ENCODE results near the gene HOXB8.

The HOXB8 gene

DNA sequence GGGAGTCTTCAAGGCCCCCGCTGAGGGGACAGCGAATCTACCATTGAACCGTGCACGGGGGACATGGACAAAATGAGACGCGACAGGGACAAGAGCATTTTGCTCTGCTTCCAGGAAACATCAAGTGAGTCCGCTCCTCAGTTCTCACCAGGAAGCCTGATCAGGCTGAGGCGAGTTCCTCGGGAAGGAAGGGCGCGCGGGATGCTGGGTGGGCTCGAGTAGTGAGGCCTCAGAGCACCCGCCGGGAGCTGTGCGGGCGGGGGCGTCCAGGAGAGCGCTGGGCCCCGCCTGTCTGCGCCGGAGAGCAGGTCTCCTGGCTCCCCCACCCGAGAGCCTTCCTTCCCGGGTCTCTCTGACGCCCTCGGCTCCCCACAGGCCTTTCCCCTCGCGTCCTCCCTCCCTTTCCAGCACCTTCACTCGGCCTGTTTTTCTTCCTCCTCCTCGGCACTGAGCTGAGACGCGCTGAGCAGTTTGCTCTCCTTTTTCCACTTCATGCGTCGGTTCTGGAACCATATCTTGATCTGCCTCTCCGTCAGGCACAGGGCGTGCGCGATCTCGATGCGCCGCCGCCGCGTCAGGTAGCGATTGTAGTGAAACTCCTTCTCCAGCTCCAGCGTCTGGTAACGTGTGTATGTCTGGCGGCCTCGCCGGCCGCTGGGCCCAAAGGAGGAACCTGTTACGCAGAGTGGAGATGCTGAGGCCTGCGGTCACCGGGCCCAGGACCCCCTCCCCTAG lies 18.9 kb downstream of the HOXB8 start:
- ATAC-seq (peak; percentile 29), DNase-seq (peak; percentile 43)

DNA sequence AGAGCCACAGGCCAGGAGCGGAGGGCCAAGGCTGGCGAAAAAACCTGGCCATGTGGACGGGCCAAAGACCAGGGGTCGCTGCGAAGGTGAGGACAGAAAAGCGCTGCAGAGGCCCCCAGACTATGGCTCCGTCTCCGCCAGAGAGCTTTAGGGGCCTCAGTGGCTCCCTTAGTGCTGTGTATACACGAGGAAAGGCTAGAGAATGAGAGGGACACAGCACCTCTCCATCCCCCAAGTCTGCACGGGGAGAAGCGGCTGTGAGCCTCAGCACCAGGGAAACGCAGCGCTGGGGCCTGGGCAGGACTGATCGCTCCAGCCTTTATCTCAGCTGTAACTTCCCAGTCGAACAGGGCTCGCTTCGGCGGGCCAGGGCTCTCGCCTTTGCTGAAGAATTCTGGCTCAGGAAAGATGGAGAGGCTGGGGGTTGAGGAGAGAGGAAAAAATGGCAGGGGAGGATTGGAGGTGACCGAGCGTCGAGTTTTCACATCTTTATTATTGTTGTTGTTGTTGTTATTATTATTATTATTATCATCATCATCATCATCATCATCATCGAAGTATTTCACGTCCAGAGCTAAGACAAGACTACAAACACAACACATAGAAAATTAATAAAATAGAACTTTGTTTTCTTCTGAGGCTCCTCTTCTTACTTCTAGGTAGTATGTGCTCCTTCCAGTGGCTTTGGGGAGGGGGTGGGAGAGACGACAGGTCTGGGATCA lies 19.7 kb downstream of the HOXB8 start:
- ATAC-seq (no peak), DNase-seq (no peak)

DNA sequence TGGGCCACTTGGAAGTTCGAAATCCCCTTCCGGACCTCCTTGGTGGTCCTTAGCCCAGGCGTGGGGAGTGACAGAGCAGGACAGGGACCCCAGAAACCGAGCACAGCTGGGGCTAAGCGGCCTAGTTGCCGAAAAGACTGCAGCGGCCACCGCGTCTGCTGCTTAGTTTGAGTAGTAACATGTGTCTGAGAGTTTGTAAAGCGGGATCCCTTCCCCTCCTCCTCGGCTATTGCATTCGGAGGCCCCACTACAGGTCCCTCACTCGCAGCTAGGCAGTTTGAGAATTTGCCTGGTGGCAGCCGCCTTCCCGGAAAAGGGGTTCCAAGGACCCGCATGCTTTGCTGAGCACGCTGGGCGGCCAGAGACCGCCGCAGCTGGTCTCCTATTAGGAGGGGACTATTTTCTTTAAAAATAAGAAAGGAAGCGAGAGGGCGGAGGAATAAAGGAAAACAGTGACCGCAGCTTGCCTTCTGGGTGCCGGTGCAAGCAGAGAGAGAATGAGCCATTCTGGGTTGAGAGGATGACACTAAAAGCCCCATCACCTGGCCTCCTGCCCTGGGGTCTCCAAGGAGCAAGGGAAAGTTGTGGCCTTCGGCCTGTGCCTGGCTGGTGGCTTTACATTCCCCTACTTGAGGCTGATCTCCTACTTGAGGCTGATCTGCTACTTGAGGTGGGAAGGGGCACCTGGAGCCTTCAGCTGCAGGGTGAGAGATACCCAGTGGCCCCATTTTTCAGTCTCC lies 20.4 kb downstream of the HOXB8 start:
- DNase-seq (no peak), ATAC-seq (no peak)

DNA sequence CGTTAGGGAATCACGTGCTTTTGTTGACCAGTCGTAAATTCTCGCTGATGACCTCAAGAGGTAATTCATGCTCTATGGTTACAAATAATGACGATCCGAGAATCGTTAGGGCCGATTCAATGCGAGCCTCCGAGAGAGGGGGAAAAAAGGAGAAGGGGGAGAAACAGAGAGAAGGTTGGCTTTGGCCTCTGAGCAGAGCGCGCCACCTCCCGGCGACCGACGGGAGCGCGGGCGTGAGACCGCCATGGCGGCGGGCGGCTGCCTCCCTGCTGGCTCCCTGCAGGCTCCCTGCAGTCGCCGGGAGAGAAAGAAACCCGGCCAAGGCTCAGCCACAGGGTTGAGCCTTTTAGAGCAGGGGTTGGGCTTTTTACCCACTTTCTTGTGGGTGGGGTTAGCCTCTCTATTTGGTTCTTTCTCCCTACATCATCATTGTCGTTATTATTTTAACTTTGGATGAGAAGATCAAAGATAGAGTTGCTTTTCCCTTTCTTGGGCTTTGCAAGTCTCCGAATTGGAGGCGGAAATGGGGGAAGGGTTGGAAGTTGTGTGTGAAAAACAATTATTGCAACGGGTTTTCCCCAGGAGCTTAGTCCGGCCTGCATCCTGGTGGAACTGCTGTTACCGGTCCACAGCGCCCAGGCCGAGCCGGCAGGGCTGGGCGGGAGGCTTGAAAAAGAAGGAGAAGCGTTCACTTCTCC lies 21.1 kb downstream of the HOXB8 start:
- ATAC-seq (peak; percentile 56), DNase-seq (peak; percentile 90)

DNA sequence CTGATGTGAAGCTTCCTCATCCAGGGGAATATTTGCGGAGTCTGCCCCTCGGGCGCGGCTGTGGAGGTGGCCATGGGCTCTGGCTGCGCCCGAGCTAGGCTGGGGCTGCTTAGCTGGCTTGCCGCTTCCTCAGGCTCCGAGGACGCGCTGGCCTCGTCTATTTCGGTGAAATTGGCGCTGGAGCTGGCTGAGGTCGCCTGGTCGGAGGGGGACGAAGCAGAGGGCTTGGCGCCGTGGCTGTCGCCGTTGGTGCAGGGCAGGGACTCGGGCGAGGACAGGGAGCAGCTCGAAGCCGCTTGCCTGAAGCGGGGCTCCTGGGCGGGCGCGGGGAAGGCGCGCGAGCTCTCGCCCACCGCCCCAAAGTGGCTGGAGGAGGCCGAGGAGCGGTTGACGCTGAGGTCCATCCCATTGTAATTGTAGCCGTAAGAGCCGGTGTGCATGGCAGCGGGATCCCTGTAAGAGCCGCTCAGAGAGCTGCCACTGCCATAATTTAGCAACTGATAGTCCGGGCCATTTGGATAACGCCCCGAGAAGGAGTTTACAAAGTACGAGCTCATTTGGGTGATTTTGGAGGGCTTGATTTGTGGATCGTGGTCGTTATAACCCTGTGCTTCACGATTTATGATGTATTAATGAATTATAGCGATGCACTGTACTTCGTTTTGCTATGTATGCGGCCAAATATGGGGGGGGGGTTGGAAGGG lies 21.8 kb downstream of the HOXB8 start, which contains the start of gene HOXB5:
HOXB5 (minus strand) TSS at position 654 of the 704 bp plus-strand sequence; CDS start at position 557, 97 bp downstream.
- ATAC-seq, result no peak
- peak; percentile 41 for DNase-seq

DNA sequence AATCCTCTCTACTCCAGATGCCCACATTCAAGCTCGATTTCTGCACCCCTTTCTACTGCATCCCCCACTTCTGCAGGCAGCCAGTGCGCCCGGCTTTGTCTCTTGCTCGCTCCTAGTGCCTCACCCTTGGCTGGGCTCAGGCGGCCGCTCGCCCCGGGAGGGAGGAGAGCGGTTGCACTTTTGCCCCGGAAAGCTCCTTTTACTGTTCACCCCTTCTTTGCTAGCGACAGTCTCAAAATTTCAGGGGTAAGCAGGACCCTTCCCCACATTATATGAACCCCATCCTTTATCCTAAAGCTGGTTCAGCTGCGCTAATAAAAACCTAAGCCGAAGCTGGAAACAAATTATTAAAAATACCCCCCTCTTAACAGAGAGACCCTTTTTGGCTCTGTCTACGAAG lies 22.5 kb downstream of the HOXB8 start:
- no peak for ATAC-seq

DNA sequence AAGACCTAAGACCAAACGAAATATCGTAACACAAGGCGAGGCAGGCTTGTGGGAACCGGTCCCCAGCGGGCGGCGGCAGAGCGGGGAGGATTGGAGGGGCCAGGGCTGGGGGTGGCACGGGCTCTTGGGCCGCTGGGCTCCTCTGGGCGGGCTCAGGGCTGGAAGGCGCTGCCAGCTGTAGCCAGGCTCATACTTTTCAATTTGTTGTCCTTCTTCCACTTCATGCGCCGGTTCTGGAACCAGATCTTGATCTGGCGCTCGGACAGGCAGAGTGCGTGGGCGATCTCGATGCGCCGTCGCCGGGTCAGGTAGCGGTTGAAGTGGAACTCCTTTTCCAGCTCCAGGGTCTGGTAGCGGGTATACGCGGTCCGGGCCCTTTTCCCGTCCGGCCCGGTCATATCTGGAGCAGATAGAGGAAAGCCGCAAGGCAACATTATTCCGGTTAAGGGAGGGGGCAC lies 23.0 kb downstream of the HOXB8 start:
- no peak for ATAC-seq
- DNase-seq, result no peak

More for the DNA sequence above, 22.5 kb downstream of the HOXB8 start:
- DNase-seq, result no peak

DNA sequence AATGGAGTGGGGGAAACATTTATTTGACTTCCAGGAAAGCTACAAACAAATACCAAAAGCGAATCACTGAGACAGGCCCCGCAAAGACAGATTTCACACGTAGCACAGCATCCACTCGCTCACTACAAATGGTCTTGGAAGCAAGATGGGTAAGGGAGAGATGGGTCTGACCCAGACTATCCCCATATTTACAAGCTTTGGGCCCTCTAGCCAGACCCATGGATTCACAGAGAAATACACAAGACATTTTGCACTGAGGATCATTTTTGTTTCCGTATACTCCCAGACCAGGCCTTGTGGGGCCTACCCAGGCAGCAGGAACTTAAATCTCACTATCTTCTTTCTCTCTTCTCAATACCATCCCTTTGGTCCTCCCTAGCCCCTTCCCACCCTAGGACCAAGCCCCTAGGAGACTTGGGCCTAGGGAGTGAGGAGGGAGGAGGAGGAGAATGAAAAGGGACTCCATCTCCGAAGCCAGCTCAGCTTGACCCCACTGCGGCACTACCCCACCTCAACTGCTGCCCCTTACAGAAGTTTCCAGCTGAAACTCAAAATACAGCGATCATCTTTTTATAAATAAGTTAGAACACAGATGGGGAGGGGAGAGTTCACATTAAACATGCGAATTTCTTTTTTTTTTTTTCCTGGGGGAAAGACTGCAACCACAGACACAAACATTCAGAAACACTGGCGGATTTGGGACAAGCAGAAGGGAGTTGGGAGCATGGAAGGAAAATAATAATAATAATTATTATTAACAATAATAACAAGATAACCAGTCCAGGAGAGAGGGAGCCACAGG lies 23.6 kb downstream of the HOXB8 start:
- ATAC-seq (no peak), DNase-seq (no peak)

DNA sequence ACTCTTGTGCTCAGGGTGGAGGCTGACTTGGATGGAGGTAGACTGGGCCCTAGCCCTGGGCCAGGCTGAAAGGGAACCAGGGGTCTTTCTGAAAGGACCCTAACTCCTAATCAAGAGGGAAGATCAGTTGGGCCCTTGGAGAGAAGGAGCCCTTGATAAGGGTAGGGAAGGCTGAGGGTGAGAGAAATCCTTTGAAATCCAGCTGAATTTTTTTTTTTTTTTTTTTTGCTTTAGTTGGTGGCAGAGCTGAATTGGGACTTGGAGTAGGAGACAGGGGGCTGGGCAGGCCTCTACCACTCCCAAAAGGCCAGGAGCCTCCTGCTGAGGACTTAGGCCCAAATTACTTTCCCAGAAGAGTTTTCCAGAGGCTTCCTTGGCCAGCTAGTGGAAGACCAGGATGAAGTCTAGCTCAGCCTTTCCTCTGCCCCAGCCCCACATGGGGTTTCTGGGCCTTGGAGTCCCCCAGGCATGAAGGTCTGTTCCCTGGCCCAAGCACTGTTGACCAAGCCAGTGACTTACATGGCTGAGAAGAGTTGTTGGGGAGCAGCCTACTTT lies 24.4 kb downstream of the HOXB8 start:
- ATAC-seq (no peak), DNase-seq (no peak)

DNA sequence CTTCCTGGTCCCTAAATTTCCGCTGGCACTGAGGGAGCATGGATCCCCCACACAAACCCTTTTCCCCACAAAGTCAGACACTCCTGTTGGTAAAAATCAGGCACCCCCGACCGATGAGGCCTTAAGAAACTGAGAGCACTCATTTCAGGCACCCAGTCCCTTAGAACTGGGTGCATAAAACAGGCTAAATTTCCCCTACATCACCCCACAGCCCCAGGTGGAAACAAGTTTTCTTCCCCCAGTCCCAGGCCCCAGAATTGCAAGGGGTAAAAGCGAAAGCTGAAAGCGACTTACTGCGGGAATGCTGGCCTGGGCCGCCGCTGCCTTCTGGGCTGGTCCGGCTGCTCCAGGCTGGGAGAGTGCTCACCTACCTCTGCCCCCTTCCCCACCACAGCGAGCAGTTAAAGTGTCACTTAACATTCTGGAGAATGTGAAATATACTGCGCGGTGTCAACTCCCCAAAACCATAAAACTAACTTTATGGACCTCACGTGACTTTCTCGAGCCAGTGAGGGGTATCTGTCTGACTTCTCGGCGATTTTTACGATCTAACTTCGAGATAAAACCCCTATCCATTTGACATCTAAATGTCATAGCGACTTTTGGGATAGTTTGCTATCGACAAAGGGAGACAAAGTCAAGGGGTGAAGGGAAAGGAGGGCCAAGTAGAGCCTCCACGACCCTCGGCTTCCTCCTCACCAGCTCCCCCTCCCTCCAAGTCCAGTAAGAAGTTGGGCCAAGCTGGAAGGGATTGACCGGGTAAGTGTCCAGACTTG lies 25.1 kb downstream of the HOXB8 start, which contains the start of gene HOXB3:
HOXB3 (minus strand) TSS at position 411 of the 776 bp plus-strand sequence. CDS start 37,767 bp downstream, outside the sequence.
- no peak for DNase-seq
- no peak for ATAC-seq

DNA sequence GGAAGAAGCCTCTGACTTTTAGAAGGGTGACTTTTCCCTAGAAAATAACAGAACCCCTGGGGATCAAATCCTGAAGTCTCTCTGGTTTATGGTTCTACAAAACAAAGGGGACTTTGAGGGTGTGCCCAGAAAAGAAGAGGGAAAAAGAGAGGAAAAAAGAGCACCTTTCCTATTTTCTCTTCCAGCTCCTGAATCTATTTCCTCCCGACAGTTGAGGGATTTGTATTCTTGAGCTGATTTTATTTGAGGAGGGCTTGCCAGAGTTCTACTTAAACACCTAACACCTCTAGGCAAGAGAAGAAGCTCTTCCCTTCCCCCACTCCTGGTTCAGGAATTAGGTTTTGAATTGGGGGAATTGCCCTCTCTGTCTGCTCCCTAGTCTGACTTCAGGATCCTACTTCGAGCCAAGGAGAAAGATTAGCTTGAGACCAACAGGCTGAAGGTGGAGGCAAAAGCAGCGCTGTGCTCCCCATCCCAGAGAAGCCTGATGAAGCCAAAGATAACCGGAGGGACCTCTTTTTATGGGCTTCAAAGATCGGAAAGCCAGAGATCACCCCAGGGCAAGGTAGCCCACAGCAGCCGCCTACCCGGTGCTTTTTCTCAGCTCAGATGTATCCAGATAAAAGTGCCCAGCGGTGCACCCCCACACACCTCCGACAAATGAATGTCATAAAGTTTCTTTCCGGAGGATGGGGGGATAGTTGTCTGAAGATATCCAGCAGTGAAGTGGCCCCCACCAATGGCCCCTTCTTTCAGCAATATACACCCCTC lies 25.8 kb downstream of the HOXB8 start:
- no peak for ATAC-seq
- DNase-seq, result no peak

DNA sequence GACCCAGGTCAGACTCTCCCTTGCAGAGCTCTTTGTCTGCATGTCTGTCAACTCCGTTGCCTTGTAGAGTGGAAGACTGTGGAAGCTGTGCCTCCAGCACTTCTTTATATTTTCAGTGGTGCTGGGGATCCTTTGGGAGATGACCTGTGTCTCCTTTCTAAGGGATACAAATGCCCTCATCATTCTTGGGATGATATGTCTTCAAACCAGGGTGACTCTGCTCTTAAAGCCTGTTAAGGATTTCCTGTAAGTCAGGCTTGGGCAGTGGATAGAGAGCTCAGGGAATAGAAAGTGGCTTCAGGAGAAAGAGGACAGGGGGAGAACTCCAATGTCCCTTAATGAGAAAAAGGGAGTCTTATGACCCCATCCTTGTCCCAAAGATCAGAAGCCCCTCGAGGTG lies 26.6 kb downstream of the HOXB8 start:
- no peak for ATAC-seq
- DNase-seq, result no peak

DNA sequence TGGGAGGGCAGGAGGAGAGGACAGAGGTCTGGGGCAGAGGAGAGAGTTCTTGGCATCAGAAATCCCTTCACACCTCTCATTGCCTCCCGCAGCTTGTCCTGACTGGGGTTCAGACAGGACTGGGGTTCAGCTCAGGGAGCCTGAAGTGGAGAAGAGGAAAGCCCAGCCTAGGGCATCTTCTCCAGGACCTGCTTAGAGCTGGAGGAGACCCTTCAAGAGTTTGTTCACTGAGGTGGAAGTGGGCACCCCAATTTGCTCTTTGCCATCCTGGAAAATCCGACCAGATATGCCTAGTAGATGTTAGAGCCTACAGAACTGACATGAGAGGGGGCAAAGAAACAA lies 27.0 kb downstream of the HOXB8 start:
- no peak for ATAC-seq

DNA sequence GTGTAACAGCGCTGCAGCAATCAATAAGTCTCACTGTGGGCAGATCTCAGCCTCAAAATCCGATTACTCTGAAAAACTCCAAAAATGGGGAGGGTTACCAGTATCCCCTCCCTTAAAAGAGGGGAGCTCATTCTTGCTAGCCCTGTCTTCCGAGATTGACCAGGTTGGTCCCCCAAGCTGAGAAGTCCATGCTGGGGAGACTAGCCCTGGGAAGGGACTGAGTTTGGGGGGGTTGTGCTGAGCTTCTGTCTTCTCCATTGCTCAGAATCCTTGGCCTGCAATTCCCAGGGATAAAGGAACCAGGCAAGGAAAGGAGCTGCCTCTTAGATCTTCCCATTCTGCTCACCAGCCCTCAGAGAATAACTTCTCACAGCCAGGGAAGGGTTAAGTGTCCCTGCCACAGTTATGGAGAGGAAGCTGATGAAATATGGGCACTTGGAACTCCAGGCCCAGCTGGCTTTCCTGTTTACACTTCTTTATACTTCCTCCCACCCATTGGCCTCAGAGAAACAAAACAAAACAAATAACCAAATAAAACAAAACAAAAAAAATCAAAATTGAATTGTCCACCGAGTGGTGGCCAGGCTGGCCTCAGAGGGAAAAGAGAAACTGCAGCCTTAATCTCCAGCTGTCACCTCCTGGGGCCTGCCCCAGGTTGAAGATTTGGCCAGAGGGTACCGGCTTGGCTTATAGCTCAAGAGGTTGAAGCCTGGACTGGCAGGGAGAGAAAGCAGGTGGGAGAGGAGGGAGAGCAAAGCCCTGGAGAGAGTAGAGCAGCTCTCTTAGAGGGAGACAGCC lies 27.6 kb downstream of the HOXB8 start:
- DNase-seq, result no peak
- ATAC-seq, result no peak

More for the DNA sequence above, 27.0 kb downstream of the HOXB8 start:
- DNase-seq, result no peak

DNA sequence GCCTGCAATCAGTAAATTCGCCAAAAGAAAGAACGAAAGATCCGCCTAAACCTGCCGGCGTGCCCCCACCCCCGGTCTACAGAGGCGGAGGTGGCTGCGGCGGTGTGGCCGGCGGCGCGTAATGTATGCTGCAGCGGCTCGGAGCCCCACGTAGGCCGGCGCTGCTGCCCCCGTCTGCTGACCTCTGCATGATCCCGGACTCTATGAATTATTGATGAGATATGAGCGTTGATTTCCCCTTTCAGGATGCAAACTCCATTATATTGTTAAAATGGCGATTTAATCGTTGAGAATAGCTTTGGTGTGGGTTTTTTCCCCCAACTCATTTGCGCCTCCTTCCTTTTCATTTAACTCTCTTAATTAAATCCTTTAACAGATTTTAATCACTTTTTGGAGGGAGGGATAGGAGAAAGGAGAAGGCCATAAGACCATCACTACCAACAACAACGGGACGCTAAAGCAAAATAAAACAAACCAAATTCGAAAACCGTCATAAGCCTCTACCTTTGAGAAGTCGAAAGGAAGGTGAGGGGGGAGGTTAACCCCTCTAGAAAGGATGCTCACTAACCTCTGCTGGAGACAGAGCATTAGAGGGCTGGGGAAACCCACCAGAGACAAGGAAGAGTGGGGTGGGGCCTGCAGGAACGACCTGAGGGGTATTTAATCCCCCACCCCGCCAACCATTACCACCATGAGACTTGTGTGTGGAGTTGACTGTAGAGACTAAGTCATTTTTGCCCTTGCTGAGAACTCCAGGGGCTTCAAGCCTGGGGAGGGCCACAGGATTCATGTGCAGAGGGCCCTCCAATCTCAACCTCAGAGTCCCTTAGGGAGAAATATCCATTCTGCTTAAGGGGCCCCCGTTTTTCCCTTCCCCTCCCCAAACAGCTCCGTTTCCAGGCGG lies 28.5 kb downstream of the HOXB8 start:
- DNase-seq, result peak; percentile 53
- no peak for ATAC-seq

DNA sequence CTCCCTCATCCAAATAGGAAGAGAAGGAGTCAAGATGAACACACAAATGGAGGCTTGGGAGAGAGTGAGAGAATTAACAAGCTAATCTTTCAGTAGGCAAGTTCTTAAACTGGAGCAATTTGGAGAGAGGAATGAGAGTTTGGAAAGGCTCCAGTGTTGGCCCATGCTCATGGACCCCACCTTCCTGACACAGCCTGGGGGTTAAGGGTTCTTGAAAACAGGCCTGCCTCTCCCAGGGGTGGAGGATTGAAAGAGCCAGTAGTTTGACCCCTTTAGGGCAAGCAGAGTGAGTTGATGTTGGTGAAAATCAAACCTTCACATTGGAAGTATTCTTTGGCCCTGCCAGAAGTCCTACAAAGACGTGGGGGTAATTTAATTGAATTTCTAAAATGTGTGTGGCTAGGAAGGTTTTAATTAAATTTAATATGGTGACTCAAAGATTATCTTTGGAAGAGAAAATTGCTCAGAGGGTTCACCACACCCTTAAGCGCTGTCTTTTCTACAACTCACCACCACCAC lies 30.8 kb downstream of the HOXB8 start:
- DNase-seq, result no peak
- no peak for ATAC-seq

All from stimulated activated naive CD8-positive, alpha-beta T cell treated with anti-CD3 and anti-CD28 coated beads, Interleukin-15, Interleukin-2, amounts not matched to agents 100 U/mL and 50 U/mL, for 24 hours (primary cell).